CD14-positive monocyte (primary cell): ENCODE results near the gene ZEB1. TPM values are rescaled to one million over a fixed set of nuclear protein-coding genes. Genes with fewer than 3 reads are reported as not detected.
A peak's percentile ranks its signal among the peaks of the same experiment; 100 is the strongest.

Experiments used
- DNase-seq, 3 donors: peaks; one replicate each; pipeline ENCODE4 v3.0.0-alpha.2; 2011 to 2022
- H2AFZ ChIP-seq: 2 replicates; pipeline ENCODE4 v1.6.0; 2012; ENCODE audit warnings: mild to moderate bottlenecking, low read depth, low read length, inconsistent platforms; ENCODE audit not compliant: insufficient read depth, poor library complexity, severe bottlenecking
- H3K27ac ChIP-seq, 2 donors: 1 replicate in 1 of 2; 2 replicates in 1 of 2; pipeline ENCODE4 v1.5.1; 2012 to 2013; ENCODE audit warnings: low read length in 2 of 2, control low read depth in 1 of 2, inconsistent platforms in 1 of 2, low read depth in 1 of 2, mild to moderate bottlenecking in 1 of 2
- H3K27me3 ChIP-seq, 2 donors: one replicate each; pipeline versions ENCODE4 v1.6.0 to v1.6.1; 2011 to 2013; ENCODE audit warnings: low read length in 2 of 2; ENCODE audit not compliant: control insufficient read depth in 2 of 2, insufficient read depth in 2 of 2
- H3K36me3 ChIP-seq, 2 donors: replicated peaks in 1 of 2; 1 replicate in 1 of 2; 2 replicates in 1 of 2; pipeline versions ENCODE4 v1.5.1 to v1.6.1; 2012 to 2013; ENCODE audit warnings: low read length in 2 of 2, control low read depth in 1 of 2, inconsistent platforms in 1 of 2, mild to moderate bottlenecking in 1 of 2; ENCODE audit not compliant: insufficient read depth in 2 of 2, control insufficient read depth in 1 of 2
- H3K4me1 ChIP-seq, 2 donors: 1 replicate in 1 of 2; 2 replicates in 1 of 2; pipeline versions ENCODE4 v1.5.1 to v1.6.1; 2012 to 2013; ENCODE audit warnings: low read length in 2 of 2, control low read depth in 1 of 2, inconsistent platforms in 1 of 2, mild to moderate bottlenecking in 1 of 2, moderate library complexity in 1 of 2; ENCODE audit not compliant: insufficient read depth in 2 of 2, control insufficient read depth in 1 of 2
- H3K4me2 ChIP-seq: replicated peaks from 2 replicates; pipeline ENCODE3; 2012; ENCODE audit warnings: low read length, moderate library complexity, mild to moderate bottlenecking; ENCODE audit not compliant: poor library complexity, severe bottlenecking; ENCODE audit errors: extremely low read depth
- H3K4me3 ChIP-seq, 3 experiments: fragments of 200-600 bp in 1 of 3; sonication (generic) in 1 of 3; replicated peaks in 1 of 3; 1 replicate in 2 of 3; 2 replicates in 1 of 3; pipeline ENCODE4 v1.5.1; 2011 to 2013; ENCODE audit warnings: low read length in 3 of 3, mild to moderate bottlenecking in 3 of 3, control low read depth in 2 of 3, low read depth in 2 of 3, inconsistent platforms in 1 of 3, moderate library complexity in 1 of 3
- H3K79me2 ChIP-seq: 2 replicates; pipeline ENCODE4 v1.6.0; 2012; ENCODE audit warnings: mild to moderate bottlenecking, control low read depth, inconsistent platforms, low read length, moderate library complexity; ENCODE audit not compliant: insufficient read depth
- H3K9ac ChIP-seq: 2 replicates; pipeline ENCODE4 v1.6.0; 2017; ENCODE audit warnings: low read length, mild to moderate bottlenecking; ENCODE audit not compliant: insufficient read depth, poor library complexity, severe bottlenecking
- H3K9me3 ChIP-seq, 2 donors: replicated peaks in 1 of 2; 1 replicate in 1 of 2; 2 replicates in 1 of 2; pipeline versions ENCODE4 v1.5.1 to v1.6.1; 2012 to 2013; ENCODE audit warnings: low read length in 2 of 2, control low read depth in 1 of 2; ENCODE audit not compliant: control insufficient read depth in 1 of 2, insufficient read depth in 1 of 2
- H4K20me1 ChIP-seq: 2 replicates; pipeline ENCODE4 v1.6.0; 2012; ENCODE audit warnings: mild to moderate bottlenecking, low read length, control low read depth, moderate library complexity; ENCODE audit not compliant: insufficient read depth
- H3K27ac Mint-ChIP-seq, 7 donors: one replicate each; pipeline ENCODE4 v1.8.0; 2020; ENCODE audit warnings: mild to moderate bottlenecking in 7 of 7, mixed read lengths in 7 of 7, moderate library complexity in 6 of 7, inconsistent platforms in 2 of 7
- H3K27me3 Mint-ChIP-seq, 3 donors: one replicate each; pipeline ENCODE4 v1.8.0; 2021 to 2022; ENCODE audit warnings: low read depth in 3 of 3, mild to moderate bottlenecking in 3 of 3, mixed read lengths in 3 of 3, moderate library complexity in 3 of 3, inconsistent platforms in 1 of 3
- H3K36me3 Mint-ChIP-seq, 2 donors: one replicate each; pipeline ENCODE4 v1.8.0; 2020; ENCODE audit warnings: mixed read lengths in 2 of 2, inconsistent platforms in 1 of 2, mild to moderate bottlenecking in 1 of 2
- H3K4me1 Mint-ChIP-seq: one replicate; pipeline ENCODE4 v1.8.0; 2020; ENCODE audit warnings: mild to moderate bottlenecking, mixed read lengths
- H3K4me3 Mint-ChIP-seq, 2 donors: one replicate each; pipeline ENCODE4 v1.8.0; 2020; ENCODE audit warnings: mild to moderate bottlenecking in 2 of 2, mixed read lengths in 2 of 2, moderate library complexity in 1 of 2
- H3K9me3 Mint-ChIP-seq, 7 donors: one replicate each; pipeline ENCODE4 v1.8.0; 2020 to 2022; ENCODE audit warnings: mixed read lengths in 7 of 7, mild to moderate bottlenecking in 6 of 7, moderate library complexity in 6 of 7, inconsistent platforms in 2 of 7
- WGBS: methylation state at CpG from one replicate; pipeline ENCODE4 v1.1.5; 2013; ENCODE audit warnings: missing lambda C conversion rate; ENCODE audit not compliant: insufficient coverage; 5-methylcytosine and 5-hydroxymethylcytosine counted together
- intact Hi-C, 2 donors: fragments of 100-400 bp; cut with micrococcal nuclease; formaldehyde crosslinking; loops; one replicate each; pipeline versions ENCODE4 v1.15.0 to v1.15.1; 2023
- polyA plus RNA-seq, 3 donors: library from polyadenylated mRNA; depleted of rRNA in 1 of 3; unstranded in 2 of 3; stranded (reverse) in 1 of 3; fragments of 300-500 nt in 2 of 3; fragments of >200 nt in 1 of 3; fragmentation: Illumina TruSeq in 2 of 3; gene quantifications; 1 replicate in 2 of 3; 2 replicates in 1 of 3; pipeline ENCODE4 v1.2.3, GENCODE V29; 2012 to 2021
- TF ChIP-seq, protein P1 (sequence below): fragments of 200-600 bp; IDR thresholded peaks from one replicate; pipeline ENCODE4 v1.8.0; 2022; ENCODE audit warnings: antibody characterized with exemption, mild to moderate bottlenecking

Gene ZEB1
- polyA plus RNA-seq, 3 donors: 0.13 to 0.20 TPM; not detected in 1

DNA sequence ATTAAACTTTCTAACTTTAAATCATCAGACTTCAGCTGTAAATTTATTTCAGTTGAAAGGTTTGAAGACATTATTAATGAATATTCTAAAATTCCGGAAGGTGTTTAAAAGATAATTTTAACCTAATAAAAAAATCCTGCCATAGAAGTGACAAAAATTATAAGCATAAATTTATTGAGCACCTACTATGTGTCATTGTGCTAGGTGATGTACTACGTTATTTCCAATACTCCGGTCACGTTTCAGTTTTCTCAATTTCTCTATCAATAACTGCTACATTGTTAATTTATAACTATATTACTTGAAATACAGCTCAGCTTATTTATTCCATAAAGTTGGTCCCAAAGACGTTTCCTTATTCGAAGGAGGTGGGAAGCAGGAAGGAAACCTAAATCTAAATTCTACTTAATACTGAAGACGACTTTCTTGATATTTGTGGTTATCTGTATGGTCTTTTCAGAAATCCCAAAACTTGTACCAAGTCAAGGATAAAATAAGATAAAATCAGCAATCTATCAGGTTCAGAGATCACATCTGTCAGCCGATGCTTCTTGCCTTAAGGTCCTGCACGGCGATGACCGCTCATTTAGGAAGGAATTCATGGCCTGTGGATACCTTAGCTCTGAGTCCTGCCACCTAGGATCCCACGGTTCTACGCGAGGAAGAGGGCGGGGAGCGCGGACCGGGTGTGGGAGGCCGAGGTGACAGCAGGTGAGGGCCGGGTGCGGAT lies 1.2 kb upstream of the ZEB1 start:
- under 1% methylated on average over 14 of the region's 21 CpGs for WGBS
- Histone ChIP-seq H3K9me3 (no peaks in the 10 kb centered on the region), H2AFZ (peak overlapping the region; percentile 88), H3K27me3 (peaks cover 28 to 50% of the 10 kb centered on the region in 2 donors), H3K27ac (no peak overlapping the region), H3K9ac (no peak overlapping the region), H4K20me1 (no peaks in the 10 kb centered on the region), H3K4me3 (peak overlapping the region in 1 of 3 experiments; percentile 77), H3K79me2 (no peaks in the 10 kb centered on the region), H3K4me1 (peaks cover 25 to 29% of the 10 kb centered on the region in 2 donors), H3K36me3 (no peaks in the 10 kb centered on the region), H3K4me2 (peak overlapping the region; percentile 96)
- TF ChIP-seq, protein P1, sequence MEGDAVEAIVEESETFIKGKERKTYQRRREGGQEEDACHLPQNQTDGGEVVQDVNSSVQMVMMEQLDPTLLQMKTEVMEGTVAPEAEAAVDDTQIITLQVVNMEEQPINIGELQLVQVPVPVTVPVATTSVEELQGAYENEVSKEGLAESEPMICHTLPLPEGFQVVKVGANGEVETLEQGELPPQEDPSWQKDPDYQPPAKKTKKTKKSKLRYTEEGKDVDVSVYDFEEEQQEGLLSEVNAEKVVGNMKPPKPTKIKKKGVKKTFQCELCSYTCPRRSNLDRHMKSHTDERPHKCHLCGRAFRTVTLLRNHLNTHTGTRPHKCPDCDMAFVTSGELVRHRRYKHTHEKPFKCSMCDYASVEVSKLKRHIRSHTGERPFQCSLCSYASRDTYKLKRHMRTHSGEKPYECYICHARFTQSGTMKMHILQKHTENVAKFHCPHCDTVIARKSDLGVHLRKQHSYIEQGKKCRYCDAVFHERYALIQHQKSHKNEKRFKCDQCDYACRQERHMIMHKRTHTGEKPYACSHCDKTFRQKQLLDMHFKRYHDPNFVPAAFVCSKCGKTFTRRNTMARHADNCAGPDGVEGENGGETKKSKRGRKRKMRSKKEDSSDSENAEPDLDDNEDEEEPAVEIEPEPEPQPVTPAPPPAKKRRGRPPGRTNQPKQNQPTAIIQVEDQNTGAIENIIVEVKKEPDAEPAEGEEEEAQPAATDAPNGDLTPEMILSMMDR: no peak
- intact Hi-C loops: no loop called here
- DNase-seq: no peak
- peaks cover 0 to 9% (median 4%) of the 10 kb centered on the region in 7 donors for H3K9me3 Mint-ChIP-seq
- peaks cover 0 to 3% of the 10 kb centered on the region in 2 donors for H3K36me3 Mint-ChIP-seq
- H3K4me3 Mint-ChIP-seq: peak overlapping the region; percentile 94 to 98
- H3K27me3 Mint-ChIP-seq: peaks cover 34 to 56% (median 37%) of the 10 kb centered on the region in 3 donors
- peaks cover 22% of the 10 kb centered on the region for H3K4me1 Mint-ChIP-seq
- peak overlapping the region in 2 of 7 donors; percentile 43 to 69 for H3K27ac Mint-ChIP-seq

DNA sequence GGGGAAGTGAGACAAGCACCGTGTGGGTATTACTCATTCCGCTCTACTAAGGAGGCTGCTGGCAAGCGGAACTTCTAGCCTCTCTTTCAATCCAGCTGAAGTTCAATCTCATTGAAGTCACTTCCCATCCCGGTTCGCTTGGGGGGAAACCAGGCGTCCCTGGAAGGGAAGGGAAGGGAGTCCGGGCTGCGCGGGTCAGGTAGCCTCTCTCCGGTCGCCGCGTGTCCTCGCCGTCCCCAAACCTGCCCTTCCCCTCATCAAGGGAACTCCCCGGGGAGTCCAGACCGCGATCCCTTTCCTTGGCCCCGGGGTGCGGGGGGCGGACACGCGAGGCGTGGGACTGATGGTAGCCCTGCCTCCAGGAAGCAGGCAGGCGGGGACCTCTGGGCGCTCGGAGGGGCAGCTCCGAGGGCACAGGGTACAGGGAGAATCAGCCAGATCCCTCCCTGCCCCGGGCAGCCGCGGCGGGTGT lies 598 bp upstream of the ZEB1 start:
- DNase-seq: peak; percentile 65 to 87 (median 81)
- H3K9ac ChIP-seq: peak overlapping the region; percentile 40
- H3K9me3 ChIP-seq: no peaks in the 10 kb centered on the region
- intact Hi-C loops: no loop called here
- H4K20me1 ChIP-seq: no peaks in the 10 kb centered on the region
- H3K36me3 Mint-ChIP-seq: peaks cover 0 to 3% of the 10 kb centered on the region in 2 donors
- peaks cover 36 to 56% (median 37%) of the 10 kb centered on the region in 3 donors for H3K27me3 Mint-ChIP-seq
- H3K27me3 ChIP-seq: peaks cover 28 to 51% of the 10 kb centered on the region in 2 donors
- peak overlapping the region; percentile 96 for H3K4me2 ChIP-seq
- peaks cover 0 to 9% (median 4%) of the 10 kb centered on the region in 7 donors for H3K9me3 Mint-ChIP-seq
- H2AFZ ChIP-seq: peak overlapping the region; percentile 88
- H3K4me1 Mint-ChIP-seq: peaks cover 22% of the 10 kb centered on the region
- H3K36me3 ChIP-seq: no peaks in the 10 kb centered on the region
- H3K27ac ChIP-seq: no peak overlapping the region
- no peaks in the 10 kb centered on the region for H3K79me2 ChIP-seq
- H3K4me3 Mint-ChIP-seq: peak overlapping the region; percentile 94 to 98
- under 1% methylated on average over 20 of the region's 32 CpGs for WGBS
- H3K4me1 ChIP-seq: peaks cover 25 to 29% of the 10 kb centered on the region in 2 donors
- TF ChIP-seq, protein P1: no peak
- H3K27ac Mint-ChIP-seq: peak overlapping the region in 3 of 7 donors; percentile 43 to 80 (median 58)
- peak overlapping the region; percentile 38 to 77 (median 41) for H3K4me3 ChIP-seq
